ENCODE measurements around the gene SDHAF1. TPM values are rescaled to one million over a fixed set of nuclear protein-coding genes. Genes with fewer than 3 reads are reported as not detected.

SDHAF1 gene
- total RNA-seq, 1 donor from 2014 or later = 10.7 TPM

DNA sequence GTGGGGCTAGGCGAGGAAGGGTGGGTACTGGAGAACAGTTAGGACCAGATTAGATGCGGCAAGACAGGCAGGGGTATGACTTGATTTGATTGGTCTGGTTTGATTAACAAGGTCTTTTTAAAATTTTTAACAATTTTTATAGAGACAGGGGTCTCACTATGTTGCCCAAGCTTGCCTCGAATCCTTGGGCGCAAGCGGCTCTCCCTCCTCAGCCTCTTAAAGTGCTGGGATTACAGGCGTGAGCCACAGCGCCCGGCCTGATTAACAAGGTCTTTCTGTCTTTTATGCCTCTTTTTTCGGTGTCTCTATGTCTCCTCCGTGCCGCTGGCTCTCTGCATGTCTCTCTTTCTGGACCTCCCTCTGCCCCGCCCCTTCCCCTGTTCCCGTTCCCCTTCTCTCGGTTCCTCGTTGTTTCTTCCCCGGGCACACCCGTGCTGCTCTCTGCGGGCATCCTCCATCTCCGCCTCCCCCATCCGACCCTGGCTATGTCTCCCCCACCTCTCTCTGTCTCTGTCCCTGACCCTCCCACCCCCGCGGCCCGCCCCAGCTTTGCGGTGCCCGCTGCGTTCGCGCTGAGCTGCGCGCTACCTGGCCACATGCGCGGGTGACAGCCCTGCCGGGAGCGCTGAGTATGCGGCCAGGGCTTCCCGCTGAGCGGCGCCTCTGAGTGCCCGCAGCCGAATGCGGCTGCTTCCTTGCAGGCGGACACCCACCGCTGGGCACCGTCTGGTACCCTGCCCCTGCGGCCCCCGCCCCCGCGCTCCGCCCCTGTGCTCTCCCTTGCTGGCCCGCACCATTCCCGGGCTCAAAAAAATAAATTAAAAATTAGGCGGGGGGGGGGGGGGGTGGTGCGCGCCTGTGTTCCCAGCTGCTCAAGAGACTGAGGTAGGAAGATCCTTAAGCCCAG, 8.1 kb upstream of the SDHAF1 start:
- no peak for DNase-seq (ENCODE audit: low read depth in 2 of 2)

DNA sequence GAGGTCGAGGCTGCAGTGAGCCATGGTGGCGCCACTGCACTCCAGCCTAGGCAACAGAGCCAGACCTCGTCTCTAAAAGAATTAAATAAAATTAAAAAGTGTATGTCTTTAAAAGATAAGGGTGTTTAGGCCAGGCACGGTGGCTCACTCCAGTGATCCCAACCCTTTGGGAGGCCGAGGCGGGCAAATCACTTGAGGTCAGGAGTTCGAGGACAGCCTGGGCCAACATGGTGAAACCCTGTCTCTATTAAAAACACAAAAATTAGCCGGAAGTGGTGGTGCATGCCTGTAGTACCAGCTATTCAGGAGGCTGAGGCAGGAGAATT, 7.5 kb upstream of the SDHAF1 start:
- no peak for DNase-seq (ENCODE audit: low read depth in 2 of 2)

DNA sequence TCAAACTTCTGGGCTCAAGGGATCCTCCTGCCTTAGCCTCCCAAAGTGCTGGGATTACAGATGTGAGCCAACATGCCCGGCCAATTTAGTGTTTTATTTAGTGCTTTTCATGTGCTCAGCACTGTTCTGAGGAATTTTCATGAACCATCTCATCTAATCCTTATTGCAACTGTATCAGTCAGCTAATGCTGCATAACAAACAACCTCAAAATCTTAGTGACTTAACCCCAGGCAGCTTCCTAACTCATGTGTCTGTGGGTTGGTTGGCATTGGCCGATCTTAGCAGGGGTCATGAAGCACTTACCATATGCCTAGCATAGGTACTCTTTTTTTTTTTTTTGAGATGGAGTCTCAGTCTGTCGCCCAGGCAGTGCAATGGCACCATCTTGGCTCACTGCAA, 6.2 kb upstream of the SDHAF1 start:
- no peak for DNase-seq (ENCODE audit: low read depth in 2 of 2)

DNA sequence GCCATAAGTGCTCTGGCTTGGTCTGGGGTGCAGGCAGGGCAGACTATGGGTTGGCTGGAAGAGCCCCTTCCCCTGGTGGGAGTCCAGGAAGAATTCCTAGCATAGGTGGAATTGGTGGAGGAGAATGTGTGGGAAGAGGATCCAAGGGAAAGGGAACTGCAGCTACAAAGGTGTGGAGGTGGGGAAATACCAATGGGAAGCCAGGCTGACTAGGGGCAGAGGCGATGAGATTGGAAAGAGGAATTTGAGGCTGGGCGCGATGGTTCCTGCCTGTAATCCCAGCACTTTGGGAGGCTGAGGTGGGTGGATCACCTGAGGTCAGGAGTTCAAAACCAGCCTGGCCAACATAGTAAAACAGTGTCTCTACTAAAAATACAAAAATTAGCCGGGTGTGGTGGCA, 4.8 kb upstream of the SDHAF1 start:
- no peak for DNase-seq (ENCODE audit: low read depth in 2 of 2)

DNA sequence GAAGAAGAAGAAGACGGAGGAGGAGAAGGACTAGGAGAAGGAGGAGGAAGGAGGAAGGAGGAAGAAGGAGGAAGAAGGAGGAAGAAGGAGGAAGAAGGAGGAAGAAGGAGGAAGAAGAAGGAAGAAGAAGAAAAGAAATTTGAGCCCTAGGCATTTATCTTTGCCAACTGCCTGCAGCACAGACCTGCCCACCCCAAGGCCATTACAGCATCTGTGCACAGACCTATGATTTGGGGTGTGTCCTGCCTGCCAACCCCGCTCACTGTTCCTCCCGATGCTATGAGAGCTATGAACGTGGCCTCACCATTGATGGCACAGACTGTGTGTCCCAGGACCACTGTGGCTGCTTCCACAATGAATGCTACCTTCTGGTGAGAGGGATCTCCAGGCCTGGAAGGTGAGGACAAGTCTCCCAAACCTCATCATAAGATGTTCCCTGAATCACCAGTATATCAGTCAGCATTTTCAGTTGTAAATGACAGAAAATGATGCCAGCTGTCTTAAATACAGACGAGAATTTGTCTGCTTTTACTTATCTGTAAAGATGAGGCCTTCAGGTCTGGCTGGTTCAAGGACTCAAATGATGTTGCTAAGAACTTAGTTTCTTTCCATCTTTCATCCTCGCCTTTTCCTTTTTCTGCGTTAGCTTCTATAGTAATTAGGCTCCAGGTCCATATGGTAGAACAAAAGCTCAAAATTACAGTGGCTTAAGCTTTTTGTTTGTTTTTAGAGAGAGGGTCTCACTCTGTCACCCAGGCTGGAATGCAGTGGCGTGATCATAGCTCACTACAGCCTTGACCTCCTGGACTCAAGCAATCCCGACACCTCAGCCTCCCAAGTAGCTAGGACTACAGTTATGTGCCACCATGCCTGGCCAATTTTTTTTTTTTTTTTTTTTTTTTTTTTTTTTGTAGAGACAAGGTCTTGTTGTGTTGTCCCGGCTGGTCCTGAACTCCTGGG, 3.9 kb upstream of the SDHAF1 start:
- no peak for DNase-seq (ENCODE audit: low read depth in 2 of 2)

DNA sequence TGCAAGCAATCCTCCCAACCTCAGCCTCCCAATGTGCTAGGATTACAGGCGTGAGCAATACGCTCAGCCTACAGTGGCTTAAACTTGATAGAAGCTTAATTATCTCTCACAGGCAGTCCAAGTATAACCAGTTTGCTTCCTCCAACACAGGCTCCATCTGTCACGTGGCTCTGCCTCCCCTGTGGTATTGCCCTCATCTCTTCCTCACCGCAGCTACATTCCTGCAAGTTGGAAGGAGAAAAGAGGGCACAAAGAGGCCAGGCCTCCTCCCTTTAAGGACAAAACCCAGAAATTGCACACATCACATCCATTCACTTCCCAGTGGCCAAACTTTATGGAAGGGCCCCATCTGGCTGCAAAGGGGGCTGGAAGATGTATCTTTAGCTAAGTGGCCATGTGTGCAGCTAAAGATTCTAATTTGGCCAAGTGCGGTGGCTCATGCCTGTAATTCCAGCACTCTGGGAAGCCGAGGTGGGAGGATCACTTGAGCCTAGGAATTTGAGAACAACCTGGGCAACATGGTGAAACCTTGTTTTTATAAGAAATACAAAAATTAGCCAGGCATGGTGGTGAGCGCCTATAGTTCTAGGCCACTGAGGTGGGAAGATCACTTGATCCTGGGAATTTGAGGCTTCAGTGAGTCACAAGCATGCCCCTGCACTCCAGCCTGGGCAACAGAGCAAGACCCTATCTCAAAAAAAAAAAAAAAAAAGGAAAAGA, 3.1 kb upstream of the SDHAF1 start:
- DNase-seq (ENCODE audit: low read depth in 2 of 2) = no peak

DNA sequence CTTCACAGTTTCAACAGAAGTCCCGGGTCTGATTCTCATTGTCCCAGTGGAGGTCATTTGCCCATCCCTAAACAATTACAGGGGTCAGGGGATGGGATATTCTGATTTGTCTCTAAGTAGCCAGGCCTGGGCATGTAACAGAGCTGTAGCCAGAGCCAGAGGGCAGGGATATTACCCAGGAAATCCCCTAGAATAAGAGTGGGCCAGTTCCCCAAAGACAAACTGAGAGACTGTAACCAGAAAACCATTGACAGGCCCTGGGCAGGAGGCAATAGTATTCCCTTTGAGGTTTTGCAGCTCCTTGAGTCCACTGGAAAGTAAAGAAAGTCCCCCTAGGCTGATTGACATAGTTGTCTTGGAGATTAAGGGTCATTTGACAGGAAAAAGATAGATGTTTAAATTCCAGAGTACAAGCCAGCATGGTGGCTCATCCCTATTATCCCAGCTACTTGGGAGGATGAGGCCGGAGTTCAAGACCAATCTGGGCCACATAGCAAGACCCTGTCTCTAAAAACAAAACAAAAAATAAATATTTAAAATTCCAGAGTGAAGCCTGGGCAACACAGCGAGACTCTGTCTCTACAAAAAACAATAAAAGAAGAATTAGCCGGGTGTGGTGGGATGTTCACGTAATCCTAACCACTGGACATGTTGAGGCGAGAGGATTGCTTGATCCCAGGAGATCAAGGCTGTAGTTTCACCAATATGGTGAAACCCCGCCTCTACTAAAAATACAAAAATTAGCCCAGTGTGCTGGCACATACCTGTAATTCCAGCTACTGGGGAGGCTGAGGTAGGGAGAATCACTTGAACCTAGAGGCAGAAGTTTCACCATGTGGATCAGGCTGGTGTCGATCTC, 1.9 kb upstream of the SDHAF1 start:
- DNase-seq (ENCODE audit: low read depth in 2 of 2) = no peak

DNA sequence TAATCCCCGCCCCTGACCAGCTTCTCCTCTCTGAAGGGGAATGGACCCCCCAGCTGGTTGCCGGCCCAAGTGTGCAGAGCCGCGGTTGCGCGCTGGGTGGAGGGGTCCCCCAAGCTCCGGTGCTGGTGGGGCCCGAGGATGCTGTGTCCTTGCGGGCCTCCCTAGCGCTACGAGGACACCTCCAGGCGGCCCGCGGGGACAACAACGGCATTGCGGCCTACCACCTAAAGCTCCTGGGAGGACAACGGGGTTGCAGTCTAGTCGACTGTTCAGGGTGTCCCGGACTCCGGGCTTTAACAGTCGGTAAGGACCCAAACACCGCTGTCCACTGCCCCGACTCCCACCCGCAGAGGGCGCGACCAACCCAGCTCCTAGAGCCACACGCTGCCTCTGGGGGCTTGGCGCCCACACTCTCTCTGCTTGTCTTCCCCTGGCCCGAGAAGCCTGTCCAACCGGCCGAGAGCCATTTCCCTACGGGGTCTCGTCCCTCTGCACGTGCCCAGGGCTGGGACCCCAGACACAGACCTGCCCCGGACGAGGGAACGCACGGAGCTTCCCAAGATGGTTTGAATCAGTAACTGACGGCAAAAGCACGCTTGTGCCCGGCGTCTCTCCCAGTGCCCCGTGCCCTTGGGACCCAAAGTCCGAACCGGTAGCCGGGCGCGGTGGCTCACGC, 927 bp upstream of the SDHAF1 start:
- peak; percentile 10 to 36 for DNase-seq (ENCODE audit: low read depth in 2 of 2)

DNA sequence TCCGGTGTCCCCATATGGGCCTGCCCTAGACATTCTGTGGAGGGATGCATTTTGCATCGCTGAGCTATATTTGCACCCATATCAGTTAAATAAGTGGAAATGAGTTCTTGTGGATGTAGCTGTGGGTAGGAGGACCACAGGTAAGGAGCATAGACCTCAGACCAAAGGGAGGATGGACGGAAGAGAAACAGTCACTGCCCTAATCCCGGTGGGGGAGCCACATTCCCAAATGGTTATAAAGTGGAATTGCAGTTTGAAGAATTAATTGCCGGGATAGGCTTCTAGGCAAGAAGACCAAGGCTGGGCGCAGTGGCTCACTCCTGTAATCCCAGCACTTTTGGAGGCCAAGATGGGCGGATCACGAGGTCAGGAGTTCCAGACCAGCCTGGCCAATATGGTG, 1.8 kb downstream of the SDHAF1 start:
- no peak for DNase-seq (ENCODE audit: low read depth in 2 of 2)

DNA sequence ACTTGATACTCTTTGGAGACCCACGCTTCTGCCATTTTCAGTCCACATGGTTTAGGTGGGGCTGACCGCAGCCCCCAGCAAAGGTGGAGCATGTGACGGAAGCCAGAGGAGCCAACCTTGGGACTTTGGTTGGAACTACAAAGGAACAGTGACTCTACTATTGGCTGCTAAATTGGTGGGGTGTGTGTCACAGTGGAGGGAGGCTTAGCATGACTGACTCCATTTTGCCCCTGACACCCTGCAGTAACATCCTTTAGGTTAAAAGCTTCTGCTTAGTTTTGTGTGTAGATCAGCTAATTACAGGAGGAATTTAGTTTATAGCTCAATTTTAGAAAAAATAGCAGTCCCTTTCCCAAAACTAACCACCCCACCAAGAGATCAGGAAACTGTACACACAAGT, 6.6 kb downstream of the SDHAF1 start:
- no peak for DNase-seq (ENCODE audit: low read depth in 2 of 2)

DNA sequence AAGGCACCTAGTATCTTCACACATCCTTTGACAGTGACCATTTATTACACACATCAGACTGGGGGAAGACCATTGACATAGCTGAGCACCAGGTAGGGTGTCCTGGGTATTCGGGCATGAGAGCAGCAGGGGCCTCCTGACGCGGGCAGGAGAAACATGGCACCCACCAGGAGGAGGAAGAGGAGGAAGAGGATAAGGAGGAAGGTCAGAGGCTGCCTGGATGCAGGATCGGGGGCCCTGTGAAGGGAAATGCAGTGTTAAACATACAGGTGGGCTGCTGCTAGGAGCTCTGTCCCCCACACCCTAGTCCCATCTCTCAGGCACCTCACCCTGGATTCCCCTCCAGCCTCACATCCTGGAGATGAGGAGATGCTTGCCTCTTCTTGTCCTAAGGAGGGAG, 8.3 kb downstream of the SDHAF1 start:
- no peak for DNase-seq (ENCODE audit: low read depth in 2 of 2)

DNA sequence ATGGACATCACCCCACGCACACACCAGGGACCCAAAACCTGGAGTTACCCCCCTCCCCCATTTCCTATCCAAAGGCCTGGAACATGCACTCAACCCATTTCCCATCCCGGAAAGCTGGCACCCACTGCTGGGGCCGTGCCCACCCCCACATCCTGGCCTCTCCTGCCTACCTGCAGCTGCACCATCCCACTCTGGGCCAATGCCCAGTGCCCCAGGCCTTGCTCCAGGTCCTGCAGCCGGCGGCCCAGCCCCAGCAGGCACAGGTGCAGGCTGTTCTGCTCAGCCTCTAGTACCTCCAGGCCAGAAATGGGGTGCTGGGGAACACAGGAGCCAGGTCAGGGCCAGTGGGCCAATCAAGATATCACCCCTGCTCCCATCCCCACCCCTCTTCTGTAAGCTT, 12.0 kb downstream of the SDHAF1 start:
- DNase-seq (ENCODE audit: low read depth in 2 of 2) = no peak

DNA sequence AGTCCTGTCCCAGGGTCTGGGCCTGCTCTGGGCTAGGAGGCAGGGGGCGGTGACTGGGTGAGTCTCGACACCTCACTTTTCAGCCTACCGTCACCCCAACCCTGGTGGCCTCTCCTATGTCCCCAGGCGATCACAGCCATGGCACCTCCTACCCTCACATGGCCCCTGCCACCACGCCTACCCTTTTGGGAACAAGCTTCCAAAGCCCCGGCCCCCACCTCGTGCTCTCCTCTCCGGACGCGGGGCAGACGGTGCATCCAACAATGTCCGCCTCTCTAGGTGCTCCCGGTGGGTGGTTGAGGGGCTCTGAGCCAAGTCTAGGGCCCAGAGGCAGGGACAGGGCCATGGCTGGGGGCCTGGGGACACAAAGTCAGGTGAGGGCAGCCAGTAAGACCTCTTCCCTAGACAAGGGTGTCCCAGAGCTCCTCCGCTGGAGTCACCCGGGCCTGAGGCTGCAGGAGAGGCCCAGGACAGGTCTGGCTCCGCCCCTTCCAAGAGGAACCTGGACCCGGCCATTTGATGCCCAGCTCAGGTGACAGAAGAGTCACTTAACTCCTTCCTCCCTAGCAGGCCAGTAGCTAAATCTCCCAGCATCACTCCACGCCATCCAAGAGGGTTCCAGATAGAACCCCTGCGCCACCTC, 13.5 kb downstream of the SDHAF1 start, which contains the start of gene SYNE4:
TSS of gene SYNE4 (minus strand) at position 478 of the 643 bp plus-strand sequence. CDS start at position 346, 132 bp downstream.
- no peak for DNase-seq (ENCODE audit: low read depth in 2 of 2)

DNA sequence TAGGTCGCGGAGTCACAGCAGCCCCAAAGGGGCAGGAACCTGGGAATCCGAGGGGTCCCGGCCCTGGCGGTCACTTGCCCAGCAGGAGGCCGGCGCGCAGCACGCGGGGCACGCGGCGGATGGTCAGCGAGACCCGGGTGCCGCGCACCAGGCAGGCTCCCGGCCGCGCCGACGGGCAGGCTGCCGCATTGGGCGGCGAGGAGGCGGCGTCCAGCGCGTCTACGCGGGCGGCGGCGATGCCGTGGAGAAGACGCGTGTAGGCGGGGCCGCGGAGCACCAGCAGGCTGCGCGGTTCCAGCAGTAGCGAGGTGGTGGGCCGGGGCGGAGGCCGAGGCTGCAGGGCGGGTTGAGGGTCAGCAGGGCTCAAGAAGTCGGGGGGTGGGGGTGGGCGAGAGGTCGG, 14.2 kb downstream of the SDHAF1 start:
- DNase-seq (ENCODE audit: low read depth in 2 of 2) = peak; percentile 62 to 74

DNA sequence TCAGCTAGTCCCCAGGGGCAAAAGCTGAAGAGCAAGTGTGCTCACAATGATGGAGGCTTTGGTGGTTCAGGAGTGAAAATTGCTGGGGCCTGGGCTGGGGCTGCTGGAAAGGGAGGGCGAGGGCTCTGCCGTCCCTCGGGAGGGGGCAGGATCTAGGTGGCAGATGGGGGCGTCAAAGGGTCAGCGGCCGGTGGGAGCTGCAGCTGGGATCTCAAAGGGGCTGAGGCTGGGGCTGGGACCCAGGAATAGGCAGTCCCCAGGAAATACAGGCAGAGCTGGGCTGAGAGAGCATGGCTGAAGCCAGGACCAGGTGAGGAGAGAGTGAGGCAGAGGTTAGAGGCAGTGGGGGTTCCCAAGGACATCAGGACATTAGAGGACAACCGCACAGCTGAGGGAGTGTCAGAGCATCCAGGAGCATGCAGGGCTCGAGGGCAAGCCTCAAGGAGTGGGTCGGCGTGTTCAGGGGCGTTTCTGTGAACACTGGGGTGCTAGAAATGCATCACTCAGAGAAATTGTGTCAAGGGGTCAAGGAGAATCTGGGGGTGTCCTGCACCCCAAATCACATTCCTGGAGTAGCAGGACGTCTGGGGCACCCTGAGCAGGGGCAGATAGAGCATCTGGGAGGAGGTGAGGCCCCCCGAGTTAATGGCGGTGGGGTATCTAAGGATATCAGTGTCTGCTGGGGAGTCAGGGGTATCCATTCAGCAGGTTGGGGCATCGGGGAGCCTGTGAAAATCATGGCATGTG, 14.8 kb downstream of the SDHAF1 start:
- DNase-seq (ENCODE audit: low read depth in 2 of 2) = no peak

DNA sequence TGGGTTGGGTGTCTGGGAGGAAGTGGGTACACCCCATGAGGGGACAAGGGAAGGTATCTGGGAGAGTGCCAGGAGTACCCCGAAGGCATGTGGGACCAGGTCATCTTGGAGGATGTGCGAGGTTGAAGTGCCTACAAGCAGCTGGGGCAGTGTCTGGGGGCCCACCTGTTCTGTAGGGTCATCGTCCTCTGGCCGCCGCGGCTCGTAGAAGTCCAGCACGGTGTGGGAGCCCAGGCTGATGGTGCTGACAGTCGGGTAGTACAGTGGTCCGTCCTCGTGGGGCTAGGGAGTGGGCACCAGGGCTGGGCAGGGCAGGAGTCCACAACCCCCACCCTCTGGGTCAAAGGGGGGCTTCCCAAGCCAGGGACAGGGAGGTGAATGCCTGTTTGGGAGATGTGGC, 15.4 kb downstream of the SDHAF1 start:
- no peak for DNase-seq (ENCODE audit: low read depth in 2 of 2)

DNA sequence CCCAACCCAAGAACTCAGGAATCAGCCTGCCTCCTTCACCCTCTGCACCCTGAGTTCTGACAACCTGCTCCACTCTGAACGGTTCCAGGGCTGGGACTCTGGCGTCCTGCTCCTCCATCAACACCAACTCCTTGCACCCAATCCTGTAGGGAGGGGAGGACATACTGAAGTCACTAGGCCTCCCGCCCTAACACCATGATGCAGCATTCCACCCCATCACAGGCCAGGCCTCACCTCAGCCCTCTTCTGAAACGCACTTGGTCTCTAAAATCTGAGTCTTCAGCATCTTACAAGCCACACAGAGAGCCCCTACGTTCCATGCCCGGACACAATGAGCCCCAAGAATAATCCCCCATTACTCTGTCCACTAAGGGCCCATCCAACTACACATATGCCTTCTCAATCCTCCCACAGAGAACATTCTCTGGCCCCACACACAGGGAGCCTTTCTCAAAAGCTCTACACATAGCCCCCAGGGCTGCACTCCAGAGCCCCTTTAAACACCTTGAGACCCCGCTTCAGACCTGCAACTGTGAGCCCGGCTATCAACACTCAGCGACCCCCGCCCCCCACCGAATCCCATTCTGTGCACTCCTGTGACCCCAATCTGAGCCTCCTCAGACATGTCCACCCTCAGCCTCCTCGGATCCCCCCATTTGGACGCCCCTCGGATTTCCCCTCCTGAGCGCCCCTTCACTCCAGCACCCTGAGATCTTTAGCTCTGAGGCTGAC, 18.5 kb downstream of the SDHAF1 start:
- DNase-seq (ENCODE audit: low read depth in 2 of 2) = no peak
